Right atrium auricular region (tissue), 2 donors: Measurements from ENCODE around the gene FOXO3. TPM values are rescaled to one million over a fixed set of nuclear protein-coding genes. Genes with fewer than 3 reads are reported as not detected.

Source experiments
- DNase-seq: peaks from one replicate; pipeline ENCODE4 v3.0.0-alpha.2; 2019; ENCODE audit warnings: low spot score
- H3K27ac ChIP-seq, 2 donors: fragments of 200-600 bp; sonication (generic); 1 replicate in 1 of 2; 2 replicates in 1 of 2; pipeline ENCODE4 v1.5.1; 2016 to 2019
- H3K27me3 ChIP-seq, 2 donors: fragments of 200-600 bp; sonication (generic); one replicate each; pipeline versions ENCODE4 v1.5.1 to v1.6.0; 2017 to 2019
- H3K36me3 ChIP-seq: fragments of 200-600 bp; sonication (generic); one replicate; pipeline ENCODE4 v1.5.1; 2016
- H3K4me1 ChIP-seq, 2 donors: fragments of 200-600 bp; sonication (generic); one replicate each; pipeline versions ENCODE4 v1.5.1 to v1.6.0; 2017 to 2019
- H3K4me3 ChIP-seq, 2 donors: fragments of 200-600 bp; sonication (generic); 1 replicate in 1 of 2; 2 replicates in 1 of 2; pipeline ENCODE4 v1.5.1; 2017 to 2019; ENCODE audit warnings: mild to moderate bottlenecking in 1 of 2, moderate library complexity in 1 of 2
- H3K9me3 ChIP-seq, 2 donors: fragments of 200-600 bp; sonication (generic); one replicate each; pipeline ENCODE4 v1.5.1; 2019
- CTCF ChIP-seq, 2 donors: fragments of 200-600 bp; sonication (generic); IDR thresholded peaks; one replicate each; pipeline ENCODE4 v1.5.1; 2019; ENCODE audit warnings: antibody characterized with exemption in 2 of 2
- total RNA-seq, 2 donors: library from RNA; depleted of rRNA; stranded (reverse); fragments of >200 nt; gene quantifications; one replicate each; pipeline ENCODE4 v1.1.0, GENCODE V29; 2016

The FOXO3 gene
- total RNA-seq, 2 donors from 2014 or later, result 54.5 to 60.9 TPM

DNA sequence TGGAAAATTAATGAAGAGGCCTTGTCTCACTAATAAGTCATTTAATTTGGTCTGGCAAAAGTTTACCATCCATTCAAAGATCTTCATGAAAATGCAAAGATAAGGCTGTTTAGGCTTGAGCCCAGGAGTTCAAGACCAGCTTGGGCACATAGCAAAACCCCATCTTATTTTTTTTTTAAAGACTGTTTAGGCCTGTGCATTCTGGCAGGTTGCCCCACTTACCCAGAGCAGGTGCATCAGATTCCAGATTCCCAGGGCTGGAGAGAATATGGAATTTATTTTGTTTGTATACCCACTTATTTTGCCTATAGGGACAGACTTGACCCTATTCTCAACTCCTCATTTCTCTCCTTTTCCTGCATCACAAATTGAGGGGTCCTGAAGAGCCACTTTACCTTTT lies 5.7 kb downstream of the FOXO3 start:
- TF ChIP-seq CTCF (IDR thresholded peaks at IDR 0.05), result no peak
- H3K27ac ChIP-seq, result peak overlapping the region; percentile 99 to 100
- peaks cover 55% of the 10 kb centered on the region for H3K36me3 ChIP-seq

DNA sequence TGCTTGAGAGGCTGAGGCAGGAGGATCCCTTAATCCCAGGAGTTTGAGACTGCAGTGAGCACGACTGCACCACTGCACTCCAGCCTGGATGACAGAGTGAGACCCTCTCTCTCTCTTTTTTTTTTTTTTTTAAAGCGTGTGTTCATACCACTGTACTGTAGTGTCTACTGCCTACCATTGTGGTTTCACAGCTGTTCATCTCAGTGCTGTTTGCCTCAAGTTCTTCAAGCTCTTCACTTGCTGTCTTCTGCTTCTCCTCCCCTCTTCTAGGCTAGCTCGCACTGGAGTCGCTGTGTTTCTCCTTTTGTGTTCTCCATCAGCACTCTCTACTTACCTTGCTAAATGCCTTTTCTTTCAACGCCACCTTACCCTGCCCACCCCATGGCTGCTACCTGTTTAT lies 7.4 kb downstream of the FOXO3 start:
- peak overlapping the region; percentile 30 to 100 for H3K27ac ChIP-seq
- no peaks in the 10 kb centered on the region for H3K27me3 ChIP-seq
- peaks cover 59% of the 10 kb centered on the region for H3K36me3 ChIP-seq
- H3K9me3 ChIP-seq, result no peaks in the 10 kb centered on the region
- peaks cover 0 to 80% of the 10 kb centered on the region in 2 donors for H3K4me1 ChIP-seq
- H3K4me3 ChIP-seq, result no peak overlapping the region
- no peak for TF ChIP-seq CTCF (IDR thresholded peaks at IDR 0.05)
- DNase-seq, result no peak

More for the DNA sequence above, 5.7 kb downstream of the FOXO3 start:
- Histone ChIP-seq H3K4me3 (peak overlapping the region in 1 of 2 donors; percentile 3), H3K9me3 (no peaks in the 10 kb centered on the region), H3K4me1 (peaks cover 0 to 81% of the 10 kb centered on the region in 2 donors), H3K27me3 (no peaks in the 10 kb centered on the region)
- no peak for DNase-seq

- H3K27me3 ChIP-seq, result no peaks in the 10 kb centered on the region
- peaks cover 59% of the 10 kb centered on the region for H3K36me3 ChIP-seq
These were observed 8.0 kb downstream of the FOXO3 start for GRCh38 chr6:108568551-108569305.

GRCh38 chr6:108570517-108570916 lies 9.8 kb downstream of the FOXO3 start:
- Histone ChIP-seq H3K27me3 (no peaks in the 10 kb centered on the region), H3K27ac (no peak overlapping the region), H3K9me3 (no peaks in the 10 kb centered on the region), H3K4me3 (no peak overlapping the region), H3K36me3 (peaks cover 59% of the 10 kb centered on the region), H3K4me1 (peaks cover 0 to 80% of the 10 kb centered on the region in 2 donors)
- TF ChIP-seq CTCF (IDR thresholded peaks at IDR 0.05), result no peak
- no peak for DNase-seq

More at GRCh38 chr6:108568551-108569305, 8.0 kb downstream of the FOXO3 start:
- no peak for TF ChIP-seq CTCF (IDR thresholded peaks at IDR 0.05)
- H3K4me1 ChIP-seq, result peaks cover 0 to 80% of the 10 kb centered on the region in 2 donors
- H3K9me3 ChIP-seq, result no peaks in the 10 kb centered on the region
- no peak overlapping the region for H3K4me3 ChIP-seq
- DNase-seq, result no peak
- H3K27ac ChIP-seq, result peak overlapping the region in 1 of 2 donors; percentile 30

DNA sequence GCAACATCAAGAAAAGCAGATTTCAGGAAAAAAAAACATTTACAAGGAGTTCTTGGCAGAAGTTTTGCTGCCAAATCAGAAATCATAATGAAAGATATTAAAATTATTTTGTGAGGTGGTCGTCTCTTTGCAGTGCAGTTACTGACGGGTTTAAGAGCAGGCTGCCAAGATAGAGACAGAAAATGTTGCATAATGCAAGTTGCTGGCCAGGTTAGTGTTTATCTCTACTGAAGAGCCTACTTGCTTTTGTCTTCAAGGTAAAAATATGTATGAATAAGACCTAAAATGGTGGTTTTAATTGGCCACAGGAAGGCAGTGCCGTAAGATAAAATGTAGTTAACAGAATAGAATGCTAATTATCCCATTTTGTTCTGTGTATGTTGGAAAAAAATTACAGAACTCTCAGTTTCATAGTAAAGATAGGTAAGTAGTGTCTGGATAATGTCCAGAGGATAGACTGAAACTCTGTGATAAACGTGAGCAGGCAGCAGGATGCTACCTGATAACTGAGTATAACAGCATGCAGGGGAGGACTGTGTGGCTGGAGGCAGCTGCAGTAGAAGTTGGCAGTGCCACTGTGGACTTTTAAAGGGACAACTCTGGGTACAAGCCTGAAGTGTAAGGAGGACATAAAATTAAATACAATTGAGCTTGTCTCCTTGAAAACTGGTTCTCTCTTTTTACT lies 13.9 kb downstream of the FOXO3 start:
- no peak for TF ChIP-seq CTCF (IDR thresholded peaks at IDR 0.05)
- Histone ChIP-seq H3K36me3 (peaks cover 29% of the 10 kb centered on the region), H3K27me3 (no peaks in the 10 kb centered on the region), H3K4me1 (peaks cover 0 to 79% of the 10 kb centered on the region in 2 donors), H3K4me3 (no peak overlapping the region), H3K27ac (peak overlapping the region; percentile 80 to 84), H3K9me3 (no peaks in the 10 kb centered on the region)
- DNase-seq, result no peak
